ENCODE measurements around the gene RDH5.

RDH5 gene

DNA sequence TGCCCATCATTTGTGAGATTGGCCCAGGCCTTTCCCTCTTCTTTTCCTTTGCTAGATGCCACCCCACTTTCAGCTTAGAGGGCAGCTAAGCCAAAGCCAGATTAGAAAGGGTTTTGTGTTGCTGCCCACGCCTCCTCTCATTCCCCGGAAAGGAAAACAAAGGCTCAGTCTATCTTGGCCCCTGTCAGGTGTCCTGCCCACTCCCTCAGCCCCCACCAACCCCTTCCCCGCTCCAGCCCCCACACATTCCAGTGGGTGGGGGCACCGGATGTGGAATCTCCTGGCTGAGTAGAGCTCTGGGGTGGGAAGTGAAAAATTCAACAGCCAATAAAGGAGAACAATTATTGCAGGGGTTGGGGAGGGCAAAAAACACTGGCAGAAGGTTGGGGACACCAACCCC, 2.2 kb upstream of the RDH5 start:
- no peak overlapping the region for H3K4me3 ChIP-seq (replicated peaks; ENCODE audit: low read depth, low read length)
- no peak for DNase-seq (ENCODE audit: low read depth)
- no peak for TF ChIP-seq CTCF (IDR thresholded peaks at IDR 0.05; ENCODE audit: low read length, missing control alignments)

GRCh38 chr12:55718624-55719275, 1.4 kb upstream of the RDH5 start:
- H3K4me3 ChIP-seq (replicated peaks; ENCODE audit: low read depth, low read length): no peak overlapping the region
- TF ChIP-seq CTCF (IDR thresholded peaks at IDR 0.05; ENCODE audit: low read length, missing control alignments): no peak
- no peak for DNase-seq (ENCODE audit: low read depth)

- H3K4me3 ChIP-seq (replicated peaks; ENCODE audit: low read depth, low read length): no peak overlapping the region
- no peak for TF ChIP-seq CTCF (IDR thresholded peaks at IDR 0.05; ENCODE audit: low read length, missing control alignments)
- DNase-seq (ENCODE audit: low read depth): no peak
Observed at GRCh38 chr12:55719371-55719770, 822 bp upstream of the RDH5 start.

GRCh38 chr12:55720894-55721444, 776 bp downstream of the RDH5 start:
- no peak overlapping the region for H3K4me3 ChIP-seq (replicated peaks; ENCODE audit: low read depth, low read length)
- peak; percentile 90 for DNase-seq (ENCODE audit: low read depth)
- peak; percentile 62 for TF ChIP-seq CTCF (IDR thresholded peaks at IDR 0.05; ENCODE audit: low read length, missing control alignments)

DNA sequence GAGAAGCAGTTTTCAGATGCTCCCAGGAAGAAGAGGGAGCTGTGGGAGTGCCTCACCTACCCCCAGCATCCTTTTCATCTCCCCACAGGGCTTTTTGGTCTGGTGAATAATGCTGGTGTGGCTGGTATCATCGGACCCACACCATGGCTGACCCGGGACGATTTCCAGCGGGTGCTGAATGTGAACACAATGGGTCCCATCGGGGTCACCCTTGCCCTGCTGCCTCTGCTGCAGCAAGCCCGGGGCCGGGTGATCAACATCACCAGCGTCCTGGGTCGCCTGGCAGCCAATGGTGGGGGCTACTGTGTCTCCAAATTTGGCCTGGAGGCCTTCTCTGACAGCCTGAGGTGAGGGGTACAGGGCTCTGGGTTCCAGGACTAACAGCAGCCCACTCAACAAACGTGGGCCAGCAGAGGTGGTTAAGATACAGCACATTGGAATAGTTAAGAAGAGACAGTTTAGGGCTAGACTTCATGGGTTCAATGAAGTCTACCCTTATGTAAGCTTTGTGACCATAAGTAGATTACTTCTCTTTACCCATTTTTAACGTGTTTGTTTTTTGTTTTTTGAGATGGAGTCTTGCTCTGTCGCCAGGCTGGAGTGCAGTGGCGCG, 1.5 kb downstream of the RDH5 start:
- H3K4me3 ChIP-seq (replicated peaks; ENCODE audit: low read depth, low read length): no peak overlapping the region

DNA sequence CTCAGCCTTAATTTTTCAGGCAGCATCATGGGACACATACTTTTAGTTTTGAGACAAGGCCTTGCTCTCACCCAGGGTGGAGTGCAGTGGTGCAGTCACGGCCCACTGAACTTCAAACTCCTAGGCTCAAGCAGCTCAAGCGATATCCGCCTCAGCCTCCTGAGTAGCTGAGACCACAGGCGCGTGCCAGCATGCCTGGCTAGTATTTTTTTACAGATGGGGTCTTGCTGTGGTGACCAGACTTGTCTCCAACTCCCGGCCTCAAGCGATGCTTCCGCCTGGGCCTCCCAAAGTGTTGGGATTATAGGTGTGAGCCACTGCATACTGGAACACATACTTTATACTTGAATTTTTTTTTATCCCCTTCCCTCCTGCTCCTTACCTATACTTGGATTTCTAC, 2.8 kb downstream of the RDH5 start:
- no peak for TF ChIP-seq CTCF (IDR thresholded peaks at IDR 0.05; ENCODE audit: low read length, missing control alignments)
- no peak for DNase-seq (ENCODE audit: low read depth)
- no peak overlapping the region for H3K4me3 ChIP-seq (replicated peaks; ENCODE audit: low read depth, low read length)

More for the DNA sequence above, 1.5 kb downstream of the RDH5 start:
- TF ChIP-seq CTCF (IDR thresholded peaks at IDR 0.05; ENCODE audit: low read length, missing control alignments): no peak
- no peak for DNase-seq (ENCODE audit: low read depth)
